ENCODE results near the gene LRRC39. TPM values are rescaled to one million over a fixed set of nuclear protein-coding genes. Genes with fewer than 3 reads are reported as not detected.

The LRRC39 gene
- total RNA-seq, 1 donor from 2014 or later: 166 TPM

DNA sequence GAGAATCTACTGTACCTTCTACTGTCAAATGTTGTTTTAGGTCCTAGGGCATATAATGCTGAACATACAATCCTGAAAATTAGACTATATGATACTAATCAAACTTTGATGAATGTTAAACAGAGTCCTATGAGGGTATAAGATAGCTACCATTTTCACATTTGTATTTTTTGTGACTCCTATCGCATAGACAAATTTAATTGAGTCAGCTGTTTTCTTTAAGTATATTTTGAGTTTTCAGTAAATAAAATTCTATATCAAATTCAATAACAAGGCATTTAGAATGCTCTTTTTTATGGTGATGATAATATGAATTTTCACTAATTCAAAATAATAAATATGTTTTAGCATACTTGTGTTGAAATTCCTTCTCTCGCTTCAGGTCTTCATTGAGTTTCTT lies 10.0 kb downstream of the LRRC39 start:
- no peaks in the 10 kb centered on the region for H3K9me3 ChIP-seq (replicated peaks)
- intact Hi-C loops (cut with micrococcal nuclease): no loop called here
- DNase-seq: no peak
- no peaks in the 10 kb centered on the region for H3K27me3 ChIP-seq (ENCODE audit: low read depth)
- H3K27ac ChIP-seq (replicated peaks): no peak overlapping the region
- H3K36me3 ChIP-seq: peaks cover 19% of the 10 kb centered on the region
- TF ChIP-seq CTCF (IDR thresholded peaks at IDR 0.05; ENCODE audit: borderline replicate concordance): no peak
- peaks cover 30% of the 10 kb centered on the region for H3K4me1 ChIP-seq
- no peak overlapping the region for H3K4me3 ChIP-seq

DNA sequence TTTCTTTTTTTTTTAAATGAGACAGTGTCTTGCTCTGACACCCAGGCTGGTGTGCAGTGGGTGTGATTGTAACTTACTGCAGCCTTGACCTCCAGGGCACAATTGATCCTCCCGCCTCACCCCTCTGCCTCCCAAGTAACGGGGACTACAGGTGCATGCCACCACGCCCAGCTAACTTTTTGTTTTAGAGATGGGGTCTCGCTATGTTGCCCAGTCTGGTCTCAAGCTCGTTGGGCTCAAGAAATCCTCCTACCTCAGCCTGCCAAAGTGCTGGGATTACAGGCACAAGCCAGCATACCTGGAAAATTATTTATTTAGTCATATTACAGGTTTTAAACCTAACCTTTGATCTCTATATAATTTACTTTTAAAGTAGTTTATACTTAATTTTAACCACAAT lies 13.4 kb downstream of the LRRC39 start:
- H3K36me3 ChIP-seq: peaks cover 24% of the 10 kb centered on the region
- no peaks in the 10 kb centered on the region for H3K27me3 ChIP-seq (ENCODE audit: low read depth)
- intact Hi-C loops (cut with micrococcal nuclease): no loop called here
- no peak for TF ChIP-seq CTCF (IDR thresholded peaks at IDR 0.05; ENCODE audit: borderline replicate concordance)
- peaks cover 29% of the 10 kb centered on the region for H3K4me1 ChIP-seq
- peak overlapping the region; percentile 25 for H3K27ac ChIP-seq (replicated peaks)
- H3K9me3 ChIP-seq (replicated peaks): no peaks in the 10 kb centered on the region
- H3K4me3 ChIP-seq: no peak overlapping the region
- no peak for DNase-seq

DNA sequence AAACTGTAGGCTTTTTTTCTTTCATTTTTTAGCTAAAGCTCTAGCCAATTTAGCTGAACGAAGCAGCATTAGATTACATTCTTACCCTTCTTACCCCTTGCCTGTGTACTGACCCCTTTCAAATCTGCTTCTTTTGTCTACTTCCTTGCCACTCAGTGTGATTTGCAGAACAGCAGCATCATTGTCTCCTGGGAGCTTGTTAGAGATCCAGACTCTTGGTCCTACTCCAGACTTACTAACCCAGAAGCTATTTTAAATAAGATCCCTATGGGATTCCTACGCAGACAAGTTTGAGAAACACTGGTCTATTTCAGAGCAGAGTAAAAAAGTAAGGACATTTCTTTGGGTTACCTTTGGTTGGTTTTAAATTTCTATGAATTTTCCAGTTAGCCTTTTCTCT lies 13.8 kb downstream of the LRRC39 start:
- peak overlapping the region; percentile 25 for H3K27ac ChIP-seq (replicated peaks)
- H3K4me1 ChIP-seq: peaks cover 27% of the 10 kb centered on the region
- peaks cover 27% of the 10 kb centered on the region for H3K36me3 ChIP-seq
- no peak for DNase-seq
- no peaks in the 10 kb centered on the region for H3K9me3 ChIP-seq (replicated peaks)
- no peaks in the 10 kb centered on the region for H3K27me3 ChIP-seq (ENCODE audit: low read depth)
- no peak for TF ChIP-seq CTCF (IDR thresholded peaks at IDR 0.05; ENCODE audit: borderline replicate concordance)
- intact Hi-C loops (cut with micrococcal nuclease): no loop called here
- no peak overlapping the region for H3K4me3 ChIP-seq

- no peak overlapping the region for H3K27ac ChIP-seq (replicated peaks)
- H3K4me3 ChIP-seq: no peak overlapping the region
- H3K4me1 ChIP-seq: peaks cover 27% of the 10 kb centered on the region
- H3K27me3 ChIP-seq (ENCODE audit: low read depth): no peaks in the 10 kb centered on the region
- intact Hi-C loops (cut with micrococcal nuclease): no loop called here
- no peaks in the 10 kb centered on the region for H3K9me3 ChIP-seq (replicated peaks)
- DNase-seq: no peak
- no peak for TF ChIP-seq CTCF (IDR thresholded peaks at IDR 0.05; ENCODE audit: borderline replicate concordance)
- peaks cover 36% of the 10 kb centered on the region for H3K36me3 ChIP-seq
Observed at GRCh38 chr1:100162881-100163280, 15.2 kb downstream of the LRRC39 start.

- no peak overlapping the region for H3K27ac ChIP-seq (replicated peaks)
- H3K36me3 ChIP-seq: peaks cover 55% of the 10 kb centered on the region
- TF ChIP-seq CTCF (IDR thresholded peaks at IDR 0.05; ENCODE audit: borderline replicate concordance): no peak
- H3K4me1 ChIP-seq: no peaks in the 10 kb centered on the region
- DNase-seq: no peak
- intact Hi-C loops (cut with micrococcal nuclease): no loop called here
- no peaks in the 10 kb centered on the region for H3K9me3 ChIP-seq (replicated peaks)
- H3K4me3 ChIP-seq: no peak overlapping the region
- no peaks in the 10 kb centered on the region for H3K27me3 ChIP-seq (ENCODE audit: low read depth)
Observed at GRCh38 chr1:100152271-100152670, 25.8 kb downstream of the LRRC39 start.

DNA sequence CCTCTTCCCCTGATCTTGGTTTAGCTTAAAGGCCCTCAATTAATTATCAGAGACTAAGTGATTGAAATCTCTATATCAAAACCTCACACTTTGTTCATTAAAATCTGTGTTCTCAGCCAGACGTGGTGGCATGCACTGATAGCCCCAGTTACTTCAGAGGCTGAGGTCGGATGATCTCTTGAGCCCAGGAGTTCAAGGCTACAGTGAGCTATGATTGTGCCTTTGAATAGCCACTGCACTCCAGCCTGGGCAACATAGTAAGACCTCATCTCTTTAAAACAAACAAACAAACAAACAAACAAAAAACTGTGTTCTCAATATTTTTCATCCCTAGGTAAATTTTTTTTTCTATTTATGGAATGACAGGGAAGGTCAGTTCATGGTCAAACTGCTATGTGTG lies 26.4 kb downstream of the LRRC39 start:
- Histone ChIP-seq H3K27ac (replicated peaks) (no peak overlapping the region), H3K4me1 (no peaks in the 10 kb centered on the region), H3K9me3 (replicated peaks) (no peaks in the 10 kb centered on the region), H3K4me3 (no peak overlapping the region), H3K36me3 (peaks cover 55% of the 10 kb centered on the region), H3K27me3 (ENCODE audit: low read depth) (no peaks in the 10 kb centered on the region)
- intact Hi-C loops (cut with micrococcal nuclease): no loop called here
- no peak for DNase-seq
- TF ChIP-seq CTCF (IDR thresholded peaks at IDR 0.05; ENCODE audit: borderline replicate concordance): no peak

Measured in left ventricle myocardium inferior (tissue), 1 donor.